Measurements from ENCODE around the gene BICC1.

BICC1 gene

GRCh38 chr10:58844680-58845079 lies 332.0 kb downstream of the BICC1 start:
- Histone ChIP-seq H3K9me3 (ENCODE audit: control insufficient read depth, low read length) (no peaks in the 10 kb centered on the region), H3K4me3 (ENCODE audit: low read depth, low read length) (no peak overlapping the region), H2AFZ (no peak overlapping the region), H3K9ac (no peak overlapping the region), H3K79me2 (no peaks in the 10 kb centered on the region), H3K4me1 (no peaks in the 10 kb centered on the region), H3K4me2 (ENCODE audit: low read length) (no peak overlapping the region), H3K27me3 (ENCODE audit: control insufficient read depth, insufficient read depth, low read length) (no peaks in the 10 kb centered on the region), H3K27ac (no peak overlapping the region), H3K36me3 (ENCODE audit: control insufficient read depth, insufficient read depth, low read length) (no peaks in the 10 kb centered on the region)
- TF ChIP-seq, protein P1, sequence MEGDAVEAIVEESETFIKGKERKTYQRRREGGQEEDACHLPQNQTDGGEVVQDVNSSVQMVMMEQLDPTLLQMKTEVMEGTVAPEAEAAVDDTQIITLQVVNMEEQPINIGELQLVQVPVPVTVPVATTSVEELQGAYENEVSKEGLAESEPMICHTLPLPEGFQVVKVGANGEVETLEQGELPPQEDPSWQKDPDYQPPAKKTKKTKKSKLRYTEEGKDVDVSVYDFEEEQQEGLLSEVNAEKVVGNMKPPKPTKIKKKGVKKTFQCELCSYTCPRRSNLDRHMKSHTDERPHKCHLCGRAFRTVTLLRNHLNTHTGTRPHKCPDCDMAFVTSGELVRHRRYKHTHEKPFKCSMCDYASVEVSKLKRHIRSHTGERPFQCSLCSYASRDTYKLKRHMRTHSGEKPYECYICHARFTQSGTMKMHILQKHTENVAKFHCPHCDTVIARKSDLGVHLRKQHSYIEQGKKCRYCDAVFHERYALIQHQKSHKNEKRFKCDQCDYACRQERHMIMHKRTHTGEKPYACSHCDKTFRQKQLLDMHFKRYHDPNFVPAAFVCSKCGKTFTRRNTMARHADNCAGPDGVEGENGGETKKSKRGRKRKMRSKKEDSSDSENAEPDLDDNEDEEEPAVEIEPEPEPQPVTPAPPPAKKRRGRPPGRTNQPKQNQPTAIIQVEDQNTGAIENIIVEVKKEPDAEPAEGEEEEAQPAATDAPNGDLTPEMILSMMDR (IDR thresholded peaks at IDR 0.05), result no peak

GRCh38 chr10:58846856-58847255 lies 334.2 kb downstream of the BICC1 start:
- H3K36me3 ChIP-seq (ENCODE audit: control insufficient read depth, insufficient read depth, low read length), result no peaks in the 10 kb centered on the region
- H3K27ac ChIP-seq, result no peak overlapping the region
- no peak overlapping the region for H3K4me2 ChIP-seq (ENCODE audit: low read length)
- H3K4me3 ChIP-seq (ENCODE audit: low read depth, low read length), result no peak overlapping the region
- H3K9ac ChIP-seq, result no peak overlapping the region
- H3K9me3 ChIP-seq (ENCODE audit: control insufficient read depth, low read length), result no peaks in the 10 kb centered on the region
- TF ChIP-seq, protein P1 (IDR thresholded peaks at IDR 0.05), result no peak
- no peaks in the 10 kb centered on the region for H3K27me3 ChIP-seq (ENCODE audit: control insufficient read depth, insufficient read depth, low read length)
- no peak overlapping the region for H2AFZ ChIP-seq
- no peaks in the 10 kb centered on the region for H3K4me1 ChIP-seq
- H3K79me2 ChIP-seq, result no peaks in the 10 kb centered on the region

DNA sequence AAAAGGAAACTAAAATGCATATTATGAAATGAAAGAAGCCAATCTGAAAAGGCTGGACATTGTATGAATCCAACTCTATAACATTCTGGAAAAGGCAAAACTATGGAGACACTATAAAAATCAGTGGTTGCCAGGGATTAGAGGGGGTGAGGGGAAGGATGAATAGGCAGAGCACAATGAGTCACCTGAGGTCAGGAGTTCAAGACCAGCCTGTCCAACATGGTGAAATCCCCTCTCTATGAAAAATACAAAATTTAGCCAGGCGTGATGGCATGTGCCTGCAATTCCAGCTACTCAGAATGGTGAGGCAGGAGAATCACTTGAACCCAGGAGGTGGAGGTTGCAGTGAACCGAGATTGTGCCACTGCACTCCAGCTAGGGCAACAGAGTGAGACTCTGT lies 338.9 kb downstream of the BICC1 start:
- H3K4me3 ChIP-seq (ENCODE audit: low read depth, low read length), result no peak overlapping the region
- H3K36me3 ChIP-seq (ENCODE audit: control insufficient read depth, insufficient read depth, low read length), result no peaks in the 10 kb centered on the region
- no peaks in the 10 kb centered on the region for H3K9me3 ChIP-seq (ENCODE audit: control insufficient read depth, low read length)
- H3K9ac ChIP-seq, result no peak overlapping the region
- no peak overlapping the region for H3K27ac ChIP-seq
- H3K79me2 ChIP-seq, result no peaks in the 10 kb centered on the region
- H2AFZ ChIP-seq, result no peak overlapping the region
- TF ChIP-seq, protein P1 (IDR thresholded peaks at IDR 0.05), result no peak
- no peaks in the 10 kb centered on the region for H3K27me3 ChIP-seq (ENCODE audit: control insufficient read depth, insufficient read depth, low read length)
- H3K4me2 ChIP-seq (ENCODE audit: low read length), result no peak overlapping the region
- H3K4me1 ChIP-seq, result no peaks in the 10 kb centered on the region

GRCh38 chr10:58853668-58854067 lies 341.0 kb downstream of the BICC1 start:
- Histone ChIP-seq H3K4me1 (no peaks in the 10 kb centered on the region), H3K4me3 (ENCODE audit: low read depth, low read length) (no peak overlapping the region), H3K9me3 (ENCODE audit: control insufficient read depth, low read length) (no peaks in the 10 kb centered on the region), H3K27ac (no peak overlapping the region), H3K27me3 (ENCODE audit: control insufficient read depth, insufficient read depth, low read length) (no peaks in the 10 kb centered on the region), H3K9ac (no peak overlapping the region), H2AFZ (no peak overlapping the region), H3K4me2 (ENCODE audit: low read length) (no peak overlapping the region), H3K36me3 (ENCODE audit: control insufficient read depth, insufficient read depth, low read length) (no peaks in the 10 kb centered on the region), H3K79me2 (no peaks in the 10 kb centered on the region)
- TF ChIP-seq, protein P1 (IDR thresholded peaks at IDR 0.05), result no peak

DNA sequence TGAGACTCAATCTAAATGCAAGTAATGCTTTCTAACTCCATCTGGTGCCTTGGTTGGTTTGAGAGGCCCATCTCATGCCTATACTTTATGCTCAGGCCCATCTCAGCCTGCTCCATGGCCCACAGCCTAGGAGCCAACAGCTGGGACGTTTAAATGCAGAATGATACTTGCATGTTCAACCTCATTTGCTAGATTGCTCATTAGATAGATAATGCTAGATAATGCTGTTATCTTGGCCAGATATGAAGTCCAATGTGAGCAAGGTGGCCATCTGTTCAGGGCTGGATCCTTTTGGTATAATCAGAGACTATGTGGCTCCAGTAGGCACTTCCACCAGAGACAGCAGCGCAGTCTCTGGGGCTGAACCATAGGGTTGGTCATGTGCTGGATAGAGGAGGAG lies 342.1 kb downstream of the BICC1 start:
- no peaks in the 10 kb centered on the region for H3K9me3 ChIP-seq (ENCODE audit: control insufficient read depth, low read length)
- H2AFZ ChIP-seq, result no peak overlapping the region
- TF ChIP-seq, protein P1 (IDR thresholded peaks at IDR 0.05), result no peak
- no peaks in the 10 kb centered on the region for H3K36me3 ChIP-seq (ENCODE audit: control insufficient read depth, insufficient read depth, low read length)
- H3K4me2 ChIP-seq (ENCODE audit: low read length), result no peak overlapping the region
- H3K4me1 ChIP-seq, result no peaks in the 10 kb centered on the region
- no peaks in the 10 kb centered on the region for H3K79me2 ChIP-seq
- no peak overlapping the region for H3K4me3 ChIP-seq (ENCODE audit: low read depth, low read length)
- H3K27me3 ChIP-seq (ENCODE audit: control insufficient read depth, insufficient read depth, low read length), result no peaks in the 10 kb centered on the region
- no peak overlapping the region for H3K27ac ChIP-seq
- H3K9ac ChIP-seq, result no peak overlapping the region

Data from parathyroid adenoma (tissue), 2 donors.